ENCODE results near the gene ZC3H15. TPM values are rescaled to one million over a fixed set of nuclear protein-coding genes. Genes with fewer than 3 reads are reported as not detected.

ZC3H15 gene
- total RNA-seq, 1 donor from 2014 or later: 79.7 TPM

DNA sequence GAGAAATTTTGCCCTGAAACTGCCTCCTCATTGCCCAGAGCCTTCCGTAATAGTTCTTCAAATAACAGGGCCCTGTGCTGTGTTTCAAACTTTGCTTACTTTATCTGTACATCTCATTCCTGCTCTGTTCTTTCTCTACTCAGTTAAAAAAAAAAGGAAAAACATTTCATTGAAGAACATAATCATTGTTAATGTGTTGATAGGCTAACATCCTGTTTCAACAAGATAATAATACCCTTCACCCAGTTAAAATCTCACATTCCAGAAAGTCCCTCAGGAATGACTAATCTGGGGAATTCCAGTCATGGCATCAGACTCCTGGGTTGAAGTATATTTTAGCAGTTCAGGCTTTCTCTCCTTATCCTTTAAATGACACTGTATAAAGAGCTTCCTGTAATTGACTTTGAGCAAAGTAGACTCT lies 58.2 kb downstream of the ZC3H15 start:
- DNase-seq: no peak

DNA sequence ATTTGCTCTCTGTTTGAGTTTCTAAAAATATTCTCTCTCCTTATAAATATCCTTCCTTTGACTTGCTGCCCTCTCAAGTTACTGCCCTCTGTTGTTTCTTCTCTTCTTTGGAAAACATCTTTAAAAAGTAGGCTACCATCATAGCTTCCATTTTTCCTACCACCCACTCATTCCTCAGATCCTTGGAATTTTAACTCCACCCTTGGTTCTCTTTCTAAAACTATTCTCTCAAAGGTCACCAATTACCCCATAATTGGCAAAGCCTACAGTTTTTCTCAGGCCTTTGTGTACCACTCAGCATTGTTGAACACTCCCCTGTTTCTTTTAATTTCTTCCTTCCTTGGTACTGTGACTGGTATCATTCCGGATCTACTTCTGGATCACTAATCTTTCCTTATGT lies 60.8 kb downstream of the ZC3H15 start:
- DNase-seq: no peak

DNA sequence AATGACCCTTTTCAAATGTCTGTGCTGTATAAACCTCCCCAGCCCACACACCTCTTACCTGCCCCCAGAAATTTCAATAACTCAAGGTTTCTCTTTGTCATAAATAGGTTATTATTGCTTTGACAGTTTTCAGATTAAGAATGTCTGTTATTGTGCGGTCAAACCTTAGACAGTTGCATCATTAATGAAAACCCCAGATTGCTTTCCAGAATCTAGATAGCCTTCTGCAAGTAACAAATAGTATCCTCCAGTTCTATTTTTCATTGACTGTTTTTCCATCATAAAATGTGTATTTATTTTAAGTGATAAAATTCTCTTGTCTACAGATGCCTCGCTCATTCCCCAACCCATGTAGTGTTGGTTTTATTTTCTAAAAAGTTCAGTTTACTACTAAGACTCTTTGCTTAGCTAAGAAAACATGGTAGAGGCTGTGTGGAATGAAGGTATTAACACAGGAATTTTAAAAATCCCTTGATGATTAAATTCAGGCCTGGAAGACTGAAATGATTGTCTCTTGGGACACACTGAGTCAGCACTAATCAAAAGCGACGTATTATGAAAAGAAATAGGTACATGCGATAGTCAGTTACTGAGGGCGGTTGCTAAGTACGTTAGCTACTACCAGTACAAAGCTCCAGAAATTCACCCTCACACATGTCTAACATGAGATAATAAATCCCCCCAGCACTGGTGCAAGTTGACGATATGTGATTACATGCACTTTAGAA lies 65.4 kb downstream of the ZC3H15 start:
- no peak for DNase-seq

- no peak for DNase-seq
Observed at GRCh38 chr2:186554429-186554828, 68.4 kb downstream of the ZC3H15 start.

GRCh38 chr2:186554850-186555671 lies 69.0 kb downstream of the ZC3H15 start:
- DNase-seq: no peak

DNA sequence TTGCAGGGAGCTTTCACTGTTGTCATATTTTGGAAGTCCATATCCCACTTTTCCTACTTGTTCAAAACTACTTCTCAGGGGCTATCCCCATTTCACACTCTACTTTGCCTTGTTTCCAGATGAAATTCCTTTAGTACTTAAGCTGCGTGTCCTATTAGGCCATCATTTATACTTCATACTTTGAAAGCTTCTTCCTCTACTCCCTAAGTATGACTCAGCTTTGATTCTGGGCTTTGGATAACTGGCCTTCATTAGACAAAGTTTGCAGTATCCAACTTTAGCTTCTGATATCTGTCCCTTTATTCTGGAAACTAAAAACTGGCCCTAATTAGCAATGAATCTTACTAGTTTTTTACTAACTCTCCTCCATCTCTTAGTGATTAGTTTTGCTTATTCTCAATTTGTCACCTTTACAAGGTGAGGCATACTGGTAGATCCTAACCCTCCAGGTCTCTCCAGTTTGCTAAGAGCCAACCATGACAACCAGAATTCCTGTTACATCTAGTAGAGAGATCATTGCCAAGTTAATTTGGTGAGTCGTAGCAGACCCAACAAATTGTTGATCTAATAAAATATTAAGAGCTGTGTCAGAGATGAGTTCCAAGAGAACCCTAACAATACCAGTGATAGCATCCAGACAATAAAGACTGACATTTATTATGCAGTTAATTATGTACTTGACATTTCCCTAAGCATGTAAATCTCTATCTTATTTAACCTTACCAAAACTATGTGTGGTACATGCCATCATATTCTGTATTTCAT lies 72.6 kb downstream of the ZC3H15 start:
- no peak for DNase-seq

Other genes starting within 250 kb of the ZC3H15 start
- gene ITGAV, start 103.8 kb downstream of the ZC3H15 start, total RNA-seq: 73.2 TPM
- gene FAM171B, start 207.8 kb downstream of the ZC3H15 start, total RNA-seq: 265 TPM